ENCODE data around the gene KIAA0825. TPM values are rescaled to one million over a fixed set of nuclear protein-coding genes. Genes with fewer than 3 reads are reported as not detected.

The KIAA0825 gene
- polyA plus RNA-seq, 3 donors, result 0.56 to 1.3 (median 0.89) TPM

DNA sequence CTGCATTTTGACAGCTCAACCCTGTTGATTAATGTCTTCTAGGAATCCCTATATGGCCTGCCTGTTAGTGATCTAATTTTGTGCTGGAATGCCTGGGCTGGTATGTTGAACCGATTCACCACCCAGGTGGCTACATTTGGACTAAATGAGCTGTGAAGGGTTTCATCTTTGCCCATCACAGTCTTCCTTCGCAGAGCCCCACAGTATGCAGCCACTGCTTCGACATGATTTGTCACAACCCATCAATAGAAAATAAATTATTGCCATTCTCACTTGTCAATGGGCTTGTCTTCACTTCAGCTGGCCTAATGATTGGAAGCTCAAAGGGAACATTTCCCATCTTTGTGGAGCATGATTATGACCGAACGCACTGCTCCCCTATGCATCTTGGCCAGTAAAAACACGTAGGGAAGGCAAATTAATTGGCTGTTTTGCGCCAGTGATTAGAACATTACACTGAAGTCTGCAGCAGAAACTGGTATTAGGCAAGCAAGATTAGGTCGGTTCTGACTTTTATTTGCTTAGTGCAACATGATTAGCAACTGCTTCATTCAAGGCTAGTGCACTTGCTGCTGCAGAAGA lies 408.5 kb downstream of the KIAA0825 start:
- Histone ChIP-seq H3K4me1 (ENCODE audit: control insufficient read depth in 1 of 2, insufficient read depth in 2 of 2, low read length in 2 of 2) (no peaks in the 10 kb centered on the region), H3K4me3 (replicated peaks in 1 of 3; ENCODE audit: low read depth in 2 of 3, low read length in 3 of 3) (no peak overlapping the region), H4K20me1 (ENCODE audit: insufficient read depth, low read length) (no peaks in the 10 kb centered on the region), H3K79me2 (ENCODE audit: insufficient read depth, low read length) (no peaks in the 10 kb centered on the region), H3K9me3 (replicated peaks in 1 of 2; ENCODE audit: control insufficient read depth in 1 of 2, insufficient read depth in 1 of 2, low read length in 2 of 2) (no peaks in the 10 kb centered on the region), H3K27me3 (ENCODE audit: control insufficient read depth in 2 of 2, insufficient read depth in 2 of 2, low read length in 2 of 2) (no peaks in the 10 kb centered on the region), H3K36me3 (replicated peaks in 1 of 2; ENCODE audit: control insufficient read depth in 1 of 2, insufficient read depth in 2 of 2, low read length in 2 of 2) (no peaks in the 10 kb centered on the region), H3K27ac (ENCODE audit: low read depth in 1 of 2, low read length in 2 of 2) (no peak overlapping the region), H3K4me2 (replicated peaks; ENCODE audit: extremely low read depth, low read length, poor library complexity, severe bottlenecking) (no peak overlapping the region), H2AFZ (ENCODE audit: insufficient read depth, low read depth, low read length, poor library complexity, severe bottlenecking) (no peak overlapping the region), H3K9ac (ENCODE audit: insufficient read depth, low read length, poor library complexity, severe bottlenecking) (no peak overlapping the region)
- Mint-ChIP-seq H3K27me3 (ENCODE audit: low read depth in 3 of 3) (peaks cover 0 to 2% (median 0%) of the 10 kb centered on the region in 3 donors), H3K4me3 (no peak overlapping the region), H3K4me1 (no peaks in the 10 kb centered on the region), H3K27ac (no peak overlapping the region), H3K9me3 (peaks cover 0 to under 1% (median 0%) of the 10 kb centered on the region in 7 donors), H3K36me3 (no peaks in the 10 kb centered on the region)
- no peak for DNase-seq
- intact Hi-C loops (cut with micrococcal nuclease), result no loop called here
- TF ChIP-seq, protein P1, sequence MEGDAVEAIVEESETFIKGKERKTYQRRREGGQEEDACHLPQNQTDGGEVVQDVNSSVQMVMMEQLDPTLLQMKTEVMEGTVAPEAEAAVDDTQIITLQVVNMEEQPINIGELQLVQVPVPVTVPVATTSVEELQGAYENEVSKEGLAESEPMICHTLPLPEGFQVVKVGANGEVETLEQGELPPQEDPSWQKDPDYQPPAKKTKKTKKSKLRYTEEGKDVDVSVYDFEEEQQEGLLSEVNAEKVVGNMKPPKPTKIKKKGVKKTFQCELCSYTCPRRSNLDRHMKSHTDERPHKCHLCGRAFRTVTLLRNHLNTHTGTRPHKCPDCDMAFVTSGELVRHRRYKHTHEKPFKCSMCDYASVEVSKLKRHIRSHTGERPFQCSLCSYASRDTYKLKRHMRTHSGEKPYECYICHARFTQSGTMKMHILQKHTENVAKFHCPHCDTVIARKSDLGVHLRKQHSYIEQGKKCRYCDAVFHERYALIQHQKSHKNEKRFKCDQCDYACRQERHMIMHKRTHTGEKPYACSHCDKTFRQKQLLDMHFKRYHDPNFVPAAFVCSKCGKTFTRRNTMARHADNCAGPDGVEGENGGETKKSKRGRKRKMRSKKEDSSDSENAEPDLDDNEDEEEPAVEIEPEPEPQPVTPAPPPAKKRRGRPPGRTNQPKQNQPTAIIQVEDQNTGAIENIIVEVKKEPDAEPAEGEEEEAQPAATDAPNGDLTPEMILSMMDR (IDR thresholded peaks at IDR 0.05), result no peak
- 96% methylated on average over 7 of the region's 8 CpGs for WGBS (ENCODE audit: insufficient coverage)

DNA sequence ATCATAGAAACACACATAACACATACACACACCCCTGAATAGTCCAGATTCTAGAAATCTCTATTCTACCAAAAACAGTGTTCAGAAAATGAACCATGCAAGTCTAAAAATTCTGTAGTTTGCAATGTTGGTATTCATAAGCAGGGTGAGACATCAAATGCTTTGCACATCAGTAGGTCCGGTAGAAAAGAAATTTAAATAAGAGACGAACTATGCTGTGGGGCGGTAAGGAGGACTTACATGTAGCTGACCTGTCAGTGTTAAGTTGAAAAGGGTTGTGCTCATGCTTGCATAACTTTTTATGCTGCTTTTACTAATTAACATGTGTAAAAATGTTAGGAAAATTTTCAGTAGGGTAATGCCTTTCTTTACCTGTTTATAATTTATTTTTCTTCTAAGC lies 409.1 kb downstream of the KIAA0825 start:
- H3K27ac Mint-ChIP-seq, result no peak overlapping the region
- DNase-seq, result no peak
- H3K27me3 Mint-ChIP-seq (ENCODE audit: low read depth in 3 of 3), result peaks cover 0 to 2% (median 0%) of the 10 kb centered on the region in 3 donors
- Histone ChIP-seq H3K9me3 (replicated peaks in 1 of 2; ENCODE audit: control insufficient read depth in 1 of 2, insufficient read depth in 1 of 2, low read length in 2 of 2) (no peaks in the 10 kb centered on the region), H3K9ac (ENCODE audit: insufficient read depth, low read length, poor library complexity, severe bottlenecking) (no peak overlapping the region), H3K27ac (ENCODE audit: low read depth in 1 of 2, low read length in 2 of 2) (no peak overlapping the region), H3K79me2 (ENCODE audit: insufficient read depth, low read length) (no peaks in the 10 kb centered on the region), H3K36me3 (replicated peaks in 1 of 2; ENCODE audit: control insufficient read depth in 1 of 2, insufficient read depth in 2 of 2, low read length in 2 of 2) (no peaks in the 10 kb centered on the region), H3K4me2 (replicated peaks; ENCODE audit: extremely low read depth, low read length, poor library complexity, severe bottlenecking) (no peak overlapping the region), H2AFZ (ENCODE audit: insufficient read depth, low read depth, low read length, poor library complexity, severe bottlenecking) (no peak overlapping the region), H4K20me1 (ENCODE audit: insufficient read depth, low read length) (no peaks in the 10 kb centered on the region), H3K4me3 (replicated peaks in 1 of 3; ENCODE audit: low read depth in 2 of 3, low read length in 3 of 3) (no peak overlapping the region), H3K4me1 (ENCODE audit: control insufficient read depth in 1 of 2, insufficient read depth in 2 of 2, low read length in 2 of 2) (no peaks in the 10 kb centered on the region), H3K27me3 (ENCODE audit: control insufficient read depth in 2 of 2, insufficient read depth in 2 of 2, low read length in 2 of 2) (no peaks in the 10 kb centered on the region)
- no peaks in the 10 kb centered on the region for H3K4me1 Mint-ChIP-seq
- intact Hi-C loops (cut with micrococcal nuclease), result no loop called here
- 100% methylated on average over 2 of the region's 3 CpGs for WGBS (ENCODE audit: insufficient coverage)
- no peak overlapping the region for H3K4me3 Mint-ChIP-seq
- TF ChIP-seq, protein P1 (IDR thresholded peaks at IDR 0.05), result no peak
- no peaks in the 10 kb centered on the region for H3K9me3 Mint-ChIP-seq
- H3K36me3 Mint-ChIP-seq, result no peaks in the 10 kb centered on the region

Data from CD14-positive monocyte (primary cell).